ENCODE measurements around the gene POU6F2.

Gene POU6F2

GRCh38 chr7:39407723-39408122 lies 430.0 kb downstream of the POU6F2 start:
- Histone ChIP-seq H3K36me3 (ENCODE audit: control insufficient read depth in 2 of 2, insufficient read depth in 1 of 2, low read length in 2 of 2) (no peaks in the 10 kb centered on the region), H3K4me3 (ENCODE audit: low read depth, low read length) (no peak overlapping the region), H3K4me1 (ENCODE audit: control insufficient read depth, insufficient read depth, low read length) (peaks cover 18% of the 10 kb centered on the region), H3K27ac (ENCODE audit: extremely low read depth, low read depth, low read length) (no peak overlapping the region; the same call in 1 of the 2 replicates), H3K9me3 (ENCODE audit: control insufficient read depth, insufficient read depth, low read depth, low read length) (no peaks in the 10 kb centered on the region)
- CTCF ChIA-PET = interaction anchor here (0.6 to 1.3 kb wide), 6 partner anchors 8 to 782 kb away, joined by 3 to 4 read pairs (median 3); no protein-coding TSS in a partner anchor
- POLR2A ChIA-PET = no interaction called here
- no peak for TF ChIP-seq ZNF639 (tag by site-specific recombination; IDR thresholded peaks at IDR 0.05)

DNA sequence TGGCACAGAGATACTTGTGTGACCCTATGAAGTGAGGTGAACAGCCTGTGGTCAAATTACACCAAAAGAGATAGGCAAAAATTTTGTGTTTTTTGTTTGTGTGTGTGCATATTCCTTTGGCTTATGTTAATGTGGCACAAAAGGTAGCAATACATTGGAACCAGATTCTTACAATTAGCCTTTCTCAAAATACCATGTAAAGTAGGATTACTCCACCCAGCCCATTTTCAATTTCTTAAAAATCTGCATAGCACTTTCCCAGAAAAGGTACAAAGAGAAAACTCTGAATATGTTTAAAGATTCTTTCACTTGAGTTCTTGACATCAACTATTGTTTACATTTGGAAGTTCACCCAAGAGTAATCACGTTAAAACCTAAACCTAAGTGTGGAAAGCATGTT lies 431.2 kb downstream of the POU6F2 start:
- no peak overlapping the region for H3K27ac ChIP-seq (ENCODE audit: extremely low read depth, low read depth, low read length)
- H3K9me3 ChIP-seq (ENCODE audit: control insufficient read depth, insufficient read depth, low read depth, low read length) = no peaks in the 10 kb centered on the region
- ChIA-PET POLR2A (no interaction called here), CTCF (interaction anchor here (1.3 kb wide), 1 partner anchor 45 kb away, joined by 3 read pairs; no protein-coding TSS in a partner anchor)
- H3K4me1 ChIP-seq (ENCODE audit: control insufficient read depth, insufficient read depth, low read length) = peaks cover 18% of the 10 kb centered on the region
- TF ChIP-seq ZNF416 (tag by site-specific recombination; IDR thresholded peaks at IDR 0.05) = no peak
- no peak for TF ChIP-seq KLF10 (tag by site-specific recombination; IDR thresholded peaks at IDR 0.05)
- no peak for TF ChIP-seq ELK4 (IDR thresholded peaks at IDR 0.05; ENCODE audit: borderline replicate concordance, low read depth, low read length)
- no peak for TF ChIP-seq ZNF768 (tag by site-specific recombination; IDR thresholded peaks at IDR 0.05)
- TF ChIP-seq TRIM28 (IDR thresholded peaks at IDR 0.05; ENCODE audit: borderline replicate concordance, low read length) = no peak
- TF ChIP-seq, protein P1, sequence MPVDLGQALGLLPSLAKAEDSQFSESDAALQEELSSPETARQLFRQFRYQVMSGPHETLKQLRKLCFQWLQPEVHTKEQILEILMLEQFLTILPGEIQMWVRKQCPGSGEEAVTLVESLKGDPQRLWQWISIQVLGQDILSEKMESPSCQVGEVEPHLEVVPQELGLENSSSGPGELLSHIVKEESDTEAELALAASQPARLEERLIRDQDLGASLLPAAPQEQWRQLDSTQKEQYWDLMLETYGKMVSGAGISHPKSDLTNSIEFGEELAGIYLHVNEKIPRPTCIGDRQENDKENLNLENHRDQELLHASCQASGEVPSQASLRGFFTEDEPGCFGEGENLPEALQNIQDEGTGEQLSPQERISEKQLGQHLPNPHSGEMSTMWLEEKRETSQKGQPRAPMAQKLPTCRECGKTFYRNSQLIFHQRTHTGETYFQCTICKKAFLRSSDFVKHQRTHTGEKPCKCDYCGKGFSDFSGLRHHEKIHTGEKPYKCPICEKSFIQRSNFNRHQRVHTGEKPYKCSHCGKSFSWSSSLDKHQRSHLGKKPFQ (tag by site-specific recombination; IDR thresholded peaks at IDR 0.05) = no peak
- TF ChIP-seq FEZF1 (tag by site-specific recombination; IDR thresholded peaks at IDR 0.05) = no peak
- no peak for TF ChIP-seq ZNF214 (tag by site-specific recombination; IDR thresholded peaks at IDR 0.05; ENCODE audit: borderline replicate concordance)
- TF ChIP-seq PRDM1 (tag by site-specific recombination; IDR thresholded peaks at IDR 0.05) = no peak
- TF ChIP-seq ZNF19 (tag by site-specific recombination; IDR thresholded peaks at IDR 0.05; ENCODE audit: low read depth) = no peak
- no peak for TF ChIP-seq ZNF426 (tag by site-specific recombination; IDR thresholded peaks at IDR 0.05)
- no peak for TF ChIP-seq ZNF391 (tag by site-specific recombination; IDR thresholded peaks at IDR 0.05; ENCODE audit: borderline replicate concordance, low read depth)
- TF ChIP-seq, protein P2, sequence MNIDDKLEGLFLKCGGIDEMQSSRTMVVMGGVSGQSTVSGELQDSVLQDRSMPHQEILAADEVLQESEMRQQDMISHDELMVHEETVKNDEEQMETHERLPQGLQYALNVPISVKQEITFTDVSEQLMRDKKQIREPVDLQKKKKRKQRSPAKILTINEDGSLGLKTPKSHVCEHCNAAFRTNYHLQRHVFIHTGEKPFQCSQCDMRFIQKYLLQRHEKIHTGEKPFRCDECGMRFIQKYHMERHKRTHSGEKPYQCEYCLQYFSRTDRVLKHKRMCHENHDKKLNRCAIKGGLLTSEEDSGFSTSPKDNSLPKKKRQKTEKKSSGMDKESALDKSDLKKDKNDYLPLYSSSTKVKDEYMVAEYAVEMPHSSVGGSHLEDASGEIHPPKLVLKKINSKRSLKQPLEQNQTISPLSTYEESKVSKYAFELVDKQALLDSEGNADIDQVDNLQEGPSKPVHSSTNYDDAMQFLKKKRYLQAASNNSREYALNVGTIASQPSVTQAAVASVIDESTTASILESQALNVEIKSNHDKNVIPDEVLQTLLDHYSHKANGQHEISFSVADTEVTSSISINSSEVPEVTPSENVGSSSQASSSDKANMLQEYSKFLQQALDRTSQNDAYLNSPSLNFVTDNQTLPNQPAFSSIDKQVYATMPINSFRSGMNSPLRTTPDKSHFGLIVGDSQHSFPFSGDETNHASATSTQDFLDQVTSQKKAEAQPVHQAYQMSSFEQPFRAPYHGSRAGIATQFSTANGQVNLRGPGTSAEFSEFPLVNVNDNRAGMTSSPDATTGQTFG (tag by site-specific recombination; IDR thresholded peaks at IDR 0.05; ENCODE audit: borderline replicate concordance) = no peak
- TF ChIP-seq ZNF596 (tag by site-specific recombination; IDR thresholded peaks at IDR 0.05) = no peak
- no peak for TF ChIP-seq ZNF629 (tag by site-specific recombination; IDR thresholded peaks at IDR 0.05)
- no peak for TF ChIP-seq SP3 (tag by site-specific recombination; IDR thresholded peaks at IDR 0.05)
- TF ChIP-seq TCF7L2 (IDR thresholded peaks at IDR 0.05; ENCODE audit: borderline replicate concordance, low read depth, low read length) = no peak
- TF ChIP-seq ZSCAN16 (tag by site-specific recombination; IDR thresholded peaks at IDR 0.05) = no peak
- TF ChIP-seq, protein P3, sequence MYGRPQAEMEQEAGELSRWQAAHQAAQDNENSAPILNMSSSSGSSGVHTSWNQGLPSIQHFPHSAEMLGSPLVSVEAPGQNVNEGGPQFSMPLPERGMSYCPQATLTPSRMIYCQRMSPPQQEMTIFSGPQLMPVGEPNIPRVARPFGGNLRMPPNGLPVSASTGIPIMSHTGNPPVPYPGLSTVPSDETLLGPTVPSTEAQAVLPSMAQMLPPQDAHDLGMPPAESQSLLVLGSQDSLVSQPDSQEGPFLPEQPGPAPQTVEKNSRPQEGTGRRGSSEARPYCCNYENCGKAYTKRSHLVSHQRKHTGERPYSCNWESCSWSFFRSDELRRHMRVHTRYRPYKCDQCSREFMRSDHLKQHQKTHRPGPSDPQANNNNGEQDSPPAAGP (tag by site-specific recombination; IDR thresholded peaks at IDR 0.05) = no peak
- no peaks in the 10 kb centered on the region for H3K36me3 ChIP-seq (ENCODE audit: control insufficient read depth in 2 of 2, insufficient read depth in 1 of 2, low read length in 2 of 2)
- no peak overlapping the region for H3K4me3 ChIP-seq (ENCODE audit: low read depth, low read length)

Data from HEK293 (cell line).